ENCODE data around the gene PDGFRB. TPM values are rescaled to one million over a fixed set of nuclear protein-coding genes. Genes with fewer than 3 reads are reported as not detected.

PDGFRB gene
- total RNA-seq, 1 experiment from 2014 or later = 0.63 TPM

GRCh38 chr5:150189326-150189725, 33.7 kb upstream of the PDGFRB start:
- intact Hi-C loops (cut with micrococcal nuclease) = no loop called here
- H3K36me3 Mint-ChIP-seq (ENCODE audit: insufficient read depth, unreplicated experiment) = peaks cover under 1% of the 10 kb centered on the region
- POLR2A ChIA-PET = no interaction called here
- CTCF ChIA-PET = no interaction called here
- no peak for TF ChIP-seq CTCF (IDR thresholded peaks at IDR 0.05; ENCODE audit: unreplicated experiment)
- no peaks in the 10 kb centered on the region for H3K9me3 Mint-ChIP-seq (ENCODE audit: unreplicated experiment)
- H3K27ac Mint-ChIP-seq (ENCODE audit: low read depth, unreplicated experiment) = no peak overlapping the region
- DNase-seq (ENCODE audit: unreplicated experiment) = no peak
- no peak overlapping the region for H3K4me3 Mint-ChIP-seq (ENCODE audit: unreplicated experiment)
- H3K27me3 Mint-ChIP-seq (ENCODE audit: insufficient read depth, unreplicated experiment) = peaks cover 41% of the 10 kb centered on the region
- BruUV-seq (replicated peaks) = no TSS peak
- no peaks in the 10 kb centered on the region for H3K4me1 Mint-ChIP-seq (ENCODE audit: insufficient read depth, unreplicated experiment)

- no peak for DNase-seq (ENCODE audit: unreplicated experiment)
- Mint-ChIP-seq H3K4me1 (ENCODE audit: insufficient read depth, unreplicated experiment) (no peaks in the 10 kb centered on the region), H3K27ac (ENCODE audit: low read depth, unreplicated experiment) (no peak overlapping the region), H3K9me3 (ENCODE audit: unreplicated experiment) (no peaks in the 10 kb centered on the region), H3K4me3 (ENCODE audit: unreplicated experiment) (no peak overlapping the region), H3K27me3 (ENCODE audit: insufficient read depth, unreplicated experiment) (peaks cover 41% of the 10 kb centered on the region), H3K36me3 (ENCODE audit: insufficient read depth, unreplicated experiment) (no peaks in the 10 kb centered on the region)
- no peak for TF ChIP-seq CTCF (IDR thresholded peaks at IDR 0.05; ENCODE audit: unreplicated experiment)
- ChIA-PET CTCF (interaction anchor here (0.6 to 1.4 kb wide), 3 partner anchors 12 to 43 kb away, joined by 4 read pairs; no protein-coding TSS in a partner anchor), POLR2A (no interaction called here)
- intact Hi-C loops (cut with micrococcal nuclease) = no loop called here
- no TSS peak for BruUV-seq (replicated peaks)
Measured at GRCh38 chr5:150188146-150188842, 32.6 kb upstream of the PDGFRB start.

- H3K4me1 Mint-ChIP-seq (ENCODE audit: insufficient read depth, unreplicated experiment) = no peaks in the 10 kb centered on the region
- intact Hi-C loops (cut with micrococcal nuclease) = no loop called here
- CTCF ChIA-PET = interaction anchor here (0.6 to 1.4 kb wide), 3 partner anchors 11 to 19 kb away, joined by 3 to 4 read pairs (median 4); no protein-coding TSS in a partner anchor
- POLR2A ChIA-PET = no interaction called here
- H3K9me3 Mint-ChIP-seq (ENCODE audit: unreplicated experiment) = no peaks in the 10 kb centered on the region
- H3K27ac Mint-ChIP-seq (ENCODE audit: low read depth, unreplicated experiment) = no peak overlapping the region
- DNase-seq (ENCODE audit: unreplicated experiment) = no peak
- no peak for TF ChIP-seq CTCF (IDR thresholded peaks at IDR 0.05; ENCODE audit: unreplicated experiment)
- H3K36me3 Mint-ChIP-seq (ENCODE audit: insufficient read depth, unreplicated experiment) = no peaks in the 10 kb centered on the region
- H3K27me3 Mint-ChIP-seq (ENCODE audit: insufficient read depth, unreplicated experiment) = peaks cover 33% of the 10 kb centered on the region
- BruUV-seq (replicated peaks) = no TSS peak
- H3K4me3 Mint-ChIP-seq (ENCODE audit: unreplicated experiment) = no peak overlapping the region
Measured at GRCh38 chr5:150186897-150187296, 31.3 kb upstream of the PDGFRB start.

- TF ChIP-seq CTCF (IDR thresholded peaks at IDR 0.05; ENCODE audit: unreplicated experiment) = no peak
- Mint-ChIP-seq H3K4me1 (ENCODE audit: insufficient read depth, unreplicated experiment) (peaks cover 3% of the 10 kb centered on the region), H3K27me3 (ENCODE audit: insufficient read depth, unreplicated experiment) (peaks cover 26% of the 10 kb centered on the region), H3K9me3 (ENCODE audit: unreplicated experiment) (no peaks in the 10 kb centered on the region), H3K36me3 (ENCODE audit: insufficient read depth, unreplicated experiment) (no peaks in the 10 kb centered on the region), H3K27ac (ENCODE audit: low read depth, unreplicated experiment) (no peak overlapping the region), H3K4me3 (ENCODE audit: unreplicated experiment) (no peak overlapping the region)
- intact Hi-C loops (cut with micrococcal nuclease) = no loop called here
- DNase-seq (ENCODE audit: unreplicated experiment) = no peak
- POLR2A ChIA-PET = no interaction called here
- no TSS peak for BruUV-seq (replicated peaks)
- CTCF ChIA-PET = interaction anchor here (0.6 kb wide), 1 partner anchor 14 kb away, joined by 3 read pairs; no protein-coding TSS in a partner anchor
Measured at GRCh38 chr5:150186137-150186536, 30.5 kb upstream of the PDGFRB start.

Data from MCF 10A (cell line).